AG08395 (cell line): ENCODE data around the gene ZNHIT6.
A peak's percentile ranks its signal among the peaks of the same experiment; 100 is the strongest.
"Not testable (repeated sequence)": the region's sequence is repeated elsewhere in the genome, so short reads cannot be mapped to it uniquely, and the experiment has no call there.

ENCODE experiments used
- DNase-seq: peaks from one replicate; pipeline ENCODE4 v3.0.0; 2012; ENCODE audit warnings: mixed read lengths, low spot score

Gene ZNHIT6

GRCh38 chr1:85665932-85666331 lies 42.3 kb downstream of the ZNHIT6 start:
- no peak for DNase-seq

- DNase-seq = no peak
Measured at GRCh38 chr1:85663382-85663781, 44.9 kb downstream of the ZNHIT6 start.

- no peak for DNase-seq
Measured at GRCh38 chr1:85661767-85662166, 46.5 kb downstream of the ZNHIT6 start.

- DNase-seq = no peak
Measured at GRCh38 chr1:85660541-85660940, 47.7 kb downstream of the ZNHIT6 start.

- DNase-seq = no peak
Measured at GRCh38 chr1:85659174-85659573, 49.1 kb downstream of the ZNHIT6 start.

- no peak for DNase-seq
Measured at GRCh38 chr1:85656948-85657347, 51.3 kb downstream of the ZNHIT6 start.

GRCh38 chr1:85656256-85656655 lies 52.0 kb downstream of the ZNHIT6 start:
- no peak for DNase-seq

- no peak for DNase-seq
Measured at GRCh38 chr1:85655315-85655714, 52.9 kb downstream of the ZNHIT6 start.

- DNase-seq = peak; percentile 41
Measured at GRCh38 chr1:85654066-85654782, 54.0 kb downstream of the ZNHIT6 start.

GRCh38 chr1:85652327-85652726 lies 55.9 kb downstream of the ZNHIT6 start:
- DNase-seq = no peak

GRCh38 chr1:85650645-85651044 lies 57.6 kb downstream of the ZNHIT6 start:
- DNase-seq = no peak

- no peak for DNase-seq
Measured at GRCh38 chr1:85649591-85649990, 58.6 kb downstream of the ZNHIT6 start.

GRCh38 chr1:85641598-85642556 lies 66.4 kb downstream of the ZNHIT6 start:
- DNase-seq = not testable (repeated sequence)

- not testable (repeated sequence) for DNase-seq
Measured at GRCh38 chr1:85639920-85640319, 68.3 kb downstream of the ZNHIT6 start.

- DNase-seq = no peak
Measured at GRCh38 chr1:85638412-85638811, 69.8 kb downstream of the ZNHIT6 start.

GRCh38 chr1:85630493-85630892 lies 77.7 kb downstream of the ZNHIT6 start:
- no peak for DNase-seq

- no peak for DNase-seq
Measured at GRCh38 chr1:85629532-85629920, 78.7 kb downstream of the ZNHIT6 start.

- peak; percentile 82 for DNase-seq
Measured at GRCh38 chr1:85628791-85629531, 79.3 kb downstream of the ZNHIT6 start.

- DNase-seq = no peak
Measured at GRCh38 chr1:85626818-85627217, 81.4 kb downstream of the ZNHIT6 start.

GRCh38 chr1:85624361-85624760 lies 83.9 kb downstream of the ZNHIT6 start:
- DNase-seq = no peak

GRCh38 chr1:85623061-85623471 lies 85.2 kb downstream of the ZNHIT6 start:
- DNase-seq = peak; percentile 72

- no peak for DNase-seq
Measured at GRCh38 chr1:85621430-85621829, 86.8 kb downstream of the ZNHIT6 start.
